DOHH2 (cell line): ENCODE measurements around the gene ETV5.

Experiments
- EZH2phosphoT487 ChIP-seq: fragments of 200-600 bp; sonication (generic); IDR thresholded peaks from 2 replicates; pipeline ENCODE4 v1.6.1; 2017; ENCODE audit warnings: borderline replicate concordance, mild to moderate bottlenecking, antibody characterized with exemption, low read length, moderate library complexity, mixed read lengths
- TF ChIP-seq, protein P1 (sequence below): fragments of 200-600 bp; sonication (generic); IDR thresholded peaks from one replicate; pipeline ENCODE4 v1.5.1; 2014; ENCODE audit warnings: antibody characterized with exemption, mild to moderate bottlenecking, low read depth, low read length; ENCODE audit not compliant: poor library complexity, severe bottlenecking

DNA sequence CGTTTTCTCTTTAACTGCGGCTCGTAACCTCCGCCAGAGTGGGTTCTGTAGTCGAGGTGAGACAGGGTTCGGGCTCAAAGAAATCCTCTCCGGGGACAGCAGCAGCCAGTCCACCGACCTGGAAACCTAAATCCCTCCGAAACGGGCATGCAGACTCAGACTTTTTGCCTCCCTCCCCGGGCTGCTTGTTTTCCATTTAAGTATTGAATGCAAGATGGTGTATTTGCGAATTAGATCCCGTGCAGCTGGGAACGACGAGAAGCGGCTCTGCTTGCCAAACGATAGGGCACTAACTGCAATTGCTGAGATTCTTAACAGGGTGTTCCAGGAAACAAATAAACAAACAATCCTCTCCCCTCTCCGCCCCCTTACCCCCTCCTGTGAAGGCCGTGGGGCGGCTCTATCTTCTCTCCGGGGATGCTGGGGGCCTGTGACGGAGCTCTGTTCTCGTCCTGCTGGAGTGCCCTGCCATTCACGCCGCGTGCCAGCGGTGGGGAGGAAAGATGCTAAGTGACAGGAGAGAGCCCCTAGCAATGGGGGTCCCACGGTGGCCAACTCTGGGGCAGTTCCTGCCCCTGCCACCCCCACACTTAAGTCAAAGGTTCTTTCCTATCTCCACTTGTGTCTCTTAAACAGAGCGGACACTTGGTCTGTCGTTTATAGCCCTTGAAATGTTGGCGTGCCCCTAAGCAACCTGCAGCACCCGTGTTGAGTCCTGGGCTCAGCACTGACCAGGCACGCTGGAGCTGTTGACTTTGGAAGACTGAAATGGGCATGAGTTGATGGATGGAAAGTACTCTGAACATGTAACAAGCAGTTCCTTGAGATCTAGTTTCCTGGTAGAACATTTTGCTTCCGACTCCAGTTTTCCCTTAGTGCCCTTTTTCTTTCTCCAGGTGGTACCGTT lies 1.3 kb upstream of the ETV5 start:
- TF ChIP-seq, protein P1, sequence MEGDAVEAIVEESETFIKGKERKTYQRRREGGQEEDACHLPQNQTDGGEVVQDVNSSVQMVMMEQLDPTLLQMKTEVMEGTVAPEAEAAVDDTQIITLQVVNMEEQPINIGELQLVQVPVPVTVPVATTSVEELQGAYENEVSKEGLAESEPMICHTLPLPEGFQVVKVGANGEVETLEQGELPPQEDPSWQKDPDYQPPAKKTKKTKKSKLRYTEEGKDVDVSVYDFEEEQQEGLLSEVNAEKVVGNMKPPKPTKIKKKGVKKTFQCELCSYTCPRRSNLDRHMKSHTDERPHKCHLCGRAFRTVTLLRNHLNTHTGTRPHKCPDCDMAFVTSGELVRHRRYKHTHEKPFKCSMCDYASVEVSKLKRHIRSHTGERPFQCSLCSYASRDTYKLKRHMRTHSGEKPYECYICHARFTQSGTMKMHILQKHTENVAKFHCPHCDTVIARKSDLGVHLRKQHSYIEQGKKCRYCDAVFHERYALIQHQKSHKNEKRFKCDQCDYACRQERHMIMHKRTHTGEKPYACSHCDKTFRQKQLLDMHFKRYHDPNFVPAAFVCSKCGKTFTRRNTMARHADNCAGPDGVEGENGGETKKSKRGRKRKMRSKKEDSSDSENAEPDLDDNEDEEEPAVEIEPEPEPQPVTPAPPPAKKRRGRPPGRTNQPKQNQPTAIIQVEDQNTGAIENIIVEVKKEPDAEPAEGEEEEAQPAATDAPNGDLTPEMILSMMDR: no peak
- TF ChIP-seq EZH2phosphoT487: no peak
